ENCODE measurements around the gene CTIF.
"Not testable (repeated sequence)": the region's sequence is repeated elsewhere in the genome, so short reads cannot be mapped to it uniquely, and the experiment has no call there.

CTIF gene

GRCh38 chr18:48538531-48539405, at the start of gene CTIF:
Gene CTIF (plus strand): TSS chr18:48539031. CDS start chr18:48619566, 80,535 bp downstream.
- DNase-seq (ENCODE audit: low read depth in 2 of 2): peak; percentile 50 to 71

GRCh38 chr18:48490641-48491293, 48.1 kb upstream of the CTIF start:
- no peak for DNase-seq (ENCODE audit: low read depth in 2 of 2)

DNA sequence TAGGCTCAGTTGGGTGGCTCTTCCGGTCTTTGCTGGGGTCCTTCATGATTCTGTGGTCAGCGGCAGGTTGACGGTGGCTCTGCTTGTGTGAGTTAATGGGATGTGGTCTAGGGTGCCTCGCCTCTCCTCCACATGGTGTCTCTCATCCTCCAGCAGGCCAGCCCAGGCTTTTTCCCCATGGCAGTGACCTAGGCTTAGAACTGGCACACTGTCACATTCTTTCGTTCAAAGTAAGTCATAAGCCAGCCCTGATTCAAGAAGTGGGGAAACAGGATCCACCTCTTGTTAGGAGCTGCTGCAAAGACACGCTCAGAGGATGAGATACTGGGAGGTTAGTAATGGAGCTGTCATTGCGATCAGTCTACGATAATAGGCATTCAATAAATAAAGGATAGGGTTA, 46.0 kb upstream of the CTIF start:
- no peak for DNase-seq (ENCODE audit: low read depth in 2 of 2)

- no peak for DNase-seq (ENCODE audit: low read depth in 2 of 2)
Measured at GRCh38 chr18:48493434-48494230, 45.2 kb upstream of the CTIF start.

DNA sequence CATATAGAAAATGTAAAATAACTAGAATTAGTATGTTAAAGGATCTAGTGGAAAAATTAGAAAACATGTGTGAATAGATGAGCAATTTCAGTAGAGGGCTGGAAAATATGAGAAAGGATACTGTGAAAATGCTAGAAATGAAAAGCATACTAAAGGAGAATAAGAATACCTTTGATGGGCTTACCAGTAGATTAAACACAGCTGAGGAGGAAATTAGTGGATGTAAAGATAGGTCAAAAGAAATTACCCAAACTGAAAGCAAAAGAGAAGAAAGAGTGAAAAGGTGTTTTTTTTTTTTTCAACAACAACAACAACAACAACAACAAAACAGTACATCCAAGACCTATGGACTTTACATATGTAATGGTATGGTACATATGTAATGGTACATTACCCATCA, 41.0 kb upstream of the CTIF start:
- DNase-seq (ENCODE audit: low read depth in 2 of 2): no peak

DNA sequence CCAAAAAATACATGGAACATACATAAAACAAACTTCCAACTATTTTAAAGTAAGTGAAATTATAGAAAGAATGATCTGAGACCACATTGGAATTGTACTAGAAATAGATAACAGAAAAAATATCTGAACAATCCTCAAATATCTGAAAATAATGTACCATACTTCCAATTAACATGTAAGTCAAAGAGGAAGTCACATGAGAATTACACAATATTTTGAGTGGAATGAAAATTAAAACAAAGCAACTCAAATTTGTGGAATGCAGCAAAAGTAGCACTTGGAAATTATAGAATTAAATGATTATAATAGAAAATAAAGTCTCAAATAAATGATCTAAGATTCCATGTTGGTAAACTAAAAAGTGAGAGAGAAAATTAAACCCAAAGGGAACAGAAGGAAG, 38.3 kb upstream of the CTIF start:
- no peak for DNase-seq (ENCODE audit: low read depth in 2 of 2)

- no peak for DNase-seq (ENCODE audit: low read depth in 2 of 2)
Measured at GRCh38 chr18:48502906-48503305, 35.9 kb upstream of the CTIF start.

- no peak for DNase-seq (ENCODE audit: low read depth in 2 of 2)
Measured at GRCh38 chr18:48504819-48505218, 34.0 kb upstream of the CTIF start.

DNA sequence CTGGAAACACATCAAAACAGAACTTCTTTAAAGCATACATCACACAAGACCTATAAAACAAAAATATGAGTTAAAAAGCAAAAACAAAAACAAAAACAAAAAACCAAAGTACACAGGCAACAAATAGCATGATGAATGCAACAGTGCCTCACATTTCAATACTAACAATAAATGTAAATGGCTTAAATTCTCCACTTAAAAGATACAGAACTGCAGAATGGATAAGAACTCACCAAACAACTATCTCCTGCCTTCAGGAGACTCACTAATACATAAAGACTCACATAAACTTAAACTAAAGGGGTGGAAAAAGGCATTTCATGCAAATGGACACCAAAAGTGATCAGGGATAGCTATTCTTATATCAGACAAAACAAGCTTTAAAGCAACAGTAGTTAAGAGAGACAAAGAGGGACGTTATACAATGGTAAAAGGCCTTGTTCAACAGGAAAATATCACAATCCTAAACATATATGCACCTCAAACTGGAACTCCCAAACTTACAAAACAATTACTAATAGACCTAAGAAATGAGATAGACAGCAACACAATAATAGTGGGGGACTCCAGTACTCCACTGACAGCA, 31.8 kb upstream of the CTIF start:
- not testable (repeated sequence) for DNase-seq (ENCODE audit: low read depth in 2 of 2)

DNA sequence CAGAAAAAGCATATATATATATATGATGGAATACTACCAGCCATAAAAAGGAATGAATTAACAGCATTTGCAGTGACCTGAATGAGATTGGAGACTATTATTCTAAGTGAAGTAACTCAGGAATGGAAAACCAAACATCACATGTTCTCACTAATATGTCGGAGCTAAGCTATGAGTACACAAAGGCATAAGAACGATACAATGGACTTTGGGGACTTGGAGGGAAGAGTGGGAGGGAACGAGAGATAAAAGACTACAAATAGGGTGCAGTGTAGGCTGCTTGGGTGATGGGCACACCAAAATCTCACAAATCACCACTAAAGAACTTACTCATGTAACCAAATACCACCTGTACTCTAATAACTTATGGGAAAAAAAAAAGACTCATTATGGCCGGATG, 26.3 kb upstream of the CTIF start:
- DNase-seq (ENCODE audit: low read depth in 2 of 2): not testable (repeated sequence)

DNA sequence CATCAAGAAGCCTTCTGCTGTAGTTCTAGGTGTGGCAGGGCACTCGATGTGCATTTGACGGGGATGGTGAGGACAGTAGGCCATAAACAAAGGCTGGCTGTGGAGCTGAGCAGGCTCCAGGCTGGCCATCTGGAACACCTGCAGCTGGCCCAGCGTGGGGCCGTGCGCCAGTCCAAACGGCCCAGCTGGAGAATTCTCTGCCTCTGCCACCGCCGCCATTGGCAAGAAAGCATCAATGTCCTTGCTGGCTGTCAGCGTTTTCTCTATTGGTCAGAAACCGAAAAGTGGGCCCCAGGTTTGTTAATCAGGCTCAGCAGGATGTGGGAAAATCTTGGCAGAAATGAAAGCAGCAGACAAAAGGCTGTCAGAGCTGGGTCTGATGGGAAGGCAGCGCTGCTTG, 24.0 kb upstream of the CTIF start:
- DNase-seq (ENCODE audit: low read depth in 2 of 2): no peak

GRCh38 chr18:48517048-48517447, 21.8 kb upstream of the CTIF start:
- no peak for DNase-seq (ENCODE audit: low read depth in 2 of 2)

DNA sequence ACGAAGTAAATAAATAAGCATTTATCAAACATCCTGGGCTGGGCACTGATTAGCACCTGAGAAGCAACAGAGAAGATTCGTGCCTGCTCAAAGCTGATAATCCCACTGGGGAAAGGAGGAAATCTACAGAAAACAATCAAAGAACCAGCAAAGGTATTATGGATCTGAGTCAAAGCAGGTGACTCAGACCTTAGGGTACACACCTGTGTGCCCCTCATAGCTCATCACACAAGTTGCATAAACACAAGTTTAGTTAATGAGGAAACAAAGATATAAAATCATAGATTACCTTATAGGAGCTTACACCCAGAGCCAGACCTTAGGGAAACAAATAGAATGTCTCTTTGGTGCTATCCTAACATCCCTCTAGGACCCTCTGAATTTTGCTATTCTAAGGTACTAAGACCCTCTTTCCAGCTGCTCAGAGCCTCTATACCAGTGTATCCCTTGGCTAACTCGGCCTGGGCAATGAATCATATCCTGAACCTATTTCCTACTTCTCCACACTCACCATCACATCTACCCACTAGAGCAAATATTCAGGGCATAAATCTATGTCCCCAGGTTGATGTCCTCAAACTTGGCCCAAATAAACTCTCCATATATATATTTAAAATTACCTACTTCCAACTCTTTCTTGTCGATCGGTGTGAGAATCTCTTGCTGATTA, 19.3 kb upstream of the CTIF start:
- DNase-seq (ENCODE audit: low read depth in 2 of 2): no peak

- DNase-seq (ENCODE audit: low read depth in 2 of 2): no peak
Measured at GRCh38 chr18:48521723-48522122, 17.1 kb upstream of the CTIF start.

- no peak for DNase-seq (ENCODE audit: low read depth in 2 of 2)
Measured at GRCh38 chr18:48525671-48526070, 13.2 kb upstream of the CTIF start.

- DNase-seq (ENCODE audit: low read depth in 2 of 2): no peak
Measured at GRCh38 chr18:48527461-48527860, 11.4 kb upstream of the CTIF start.

- DNase-seq (ENCODE audit: low read depth in 2 of 2): no peak
Measured at GRCh38 chr18:48528861-48529260, 10.0 kb upstream of the CTIF start.

GRCh38 chr18:48529796-48530195, 9.0 kb upstream of the CTIF start:
- DNase-seq (ENCODE audit: low read depth in 2 of 2): no peak

GRCh38 chr18:48530399-48531081, 8.3 kb upstream of the CTIF start:
- no peak for DNase-seq (ENCODE audit: low read depth in 2 of 2)

- no peak for DNase-seq (ENCODE audit: low read depth in 2 of 2)
Measured at GRCh38 chr18:48531082-48531403, 7.8 kb upstream of the CTIF start.

DNA sequence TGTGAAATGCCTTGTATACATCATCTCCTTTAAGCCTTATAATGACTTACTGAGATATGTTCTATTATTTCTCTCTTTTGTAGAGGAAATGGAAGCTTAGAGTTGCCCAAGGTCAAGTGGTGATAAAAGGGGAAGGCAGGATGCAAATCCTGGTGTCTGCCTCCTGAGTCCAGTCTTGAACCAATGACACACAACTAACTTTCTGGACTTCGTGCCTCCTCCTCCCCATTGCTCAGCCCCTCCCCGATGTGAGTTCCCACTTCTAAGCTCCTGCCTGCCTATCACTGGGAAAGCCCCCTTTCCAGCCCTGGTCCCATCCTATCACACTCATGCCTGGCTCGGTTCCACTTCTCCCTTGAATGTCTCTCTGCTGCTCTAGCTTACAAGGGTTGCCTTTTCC, 6.9 kb upstream of the CTIF start:
- DNase-seq (ENCODE audit: low read depth in 2 of 2): no peak

All from stimulated activated CD4-positive, alpha-beta T cell treated with anti-CD3 and anti-CD28 coated beads, Interleukin-4, amount 100 ng/mL, for 48 hours (primary cell).